Activated CD8-positive, alpha-beta memory T cell treated with anti-CD3 and anti-CD28 coated beads, Interleukin-2, amount 10 ng/mL, durations not matched to agents 7 days and 5 days (primary cell): ENCODE data around the gene ATP6V1G3. TPM values are rescaled to one million over a fixed set of nuclear protein-coding genes. Genes with fewer than 3 reads are reported as not detected.

Source experiments
- ATAC-seq: fragments of 150-1000 bp; cut with Tn5 transposase; one replicate; pipeline ENCODE4 v1.10.0; 2021; ENCODE audit warnings: moderate library complexity
- CTCF ChIA-PET: fragments of 350-600 bp; sonication (Branson Sonifier 250); formaldehyde crosslinking; loops from one replicate; lab custom pipeline; 2021; ENCODE audit warnings: antibody characterized with exemption; lab: Charles Lee
- DNase-seq: peaks from one replicate; pipeline ENCODE4 v3.0.0-alpha.2; 2020
- H3K27ac Mint-ChIP-seq: one replicate; pipeline ENCODE4 v1.8.0; 2021; ENCODE audit warnings: mild to moderate bottlenecking, mixed read lengths
- H3K27me3 Mint-ChIP-seq: one replicate; pipeline ENCODE4 v1.8.0; 2021; ENCODE audit warnings: mixed read lengths
- H3K36me3 Mint-ChIP-seq: one replicate; pipeline ENCODE4 v1.8.0; 2021; ENCODE audit warnings: mild to moderate bottlenecking, mixed read lengths
- H3K4me1 Mint-ChIP-seq: one replicate; pipeline ENCODE4 v1.8.0; 2021; ENCODE audit warnings: mixed read lengths
- H3K4me3 Mint-ChIP-seq: one replicate; pipeline ENCODE4 v1.8.0; 2021; ENCODE audit warnings: mild to moderate bottlenecking, moderate library complexity, mixed read lengths
- H3K9me3 Mint-ChIP-seq: one replicate; pipeline ENCODE4 v1.8.0; 2022; ENCODE audit warnings: low read depth, mixed read lengths
- total RNA-seq, 2 experiments: library from RNA; stranded (reverse); gene quantifications; one replicate each; pipeline ENCODE4 v1.2.3, GENCODE V29; 2021

The ATP6V1G3 gene
- total RNA-seq, 2 experiments from 2014 or later: not detected

DNA sequence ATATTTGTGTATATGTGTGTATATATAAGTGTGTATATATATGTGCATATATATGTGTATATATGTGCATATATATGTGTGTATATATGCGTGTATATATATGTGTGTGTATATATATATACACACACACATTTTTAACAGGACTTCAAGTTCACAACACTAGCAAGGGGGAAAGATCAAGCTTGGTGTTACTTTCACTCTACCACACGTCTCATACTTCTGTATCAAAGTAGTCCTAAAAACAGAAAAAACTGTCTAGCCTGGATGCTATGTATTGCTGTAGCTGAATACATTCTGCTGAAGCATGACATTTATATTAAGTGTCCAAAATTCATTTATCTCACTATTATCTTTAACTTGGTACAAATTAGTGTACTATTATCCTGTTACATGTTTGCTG lies 17.9 kb upstream of the ATP6V1G3 start:
- DNase-seq (no peak), ATAC-seq (no peak)
- H3K4me1 Mint-ChIP-seq: peaks cover 58% of the 10 kb centered on the region
- CTCF ChIA-PET: interaction anchor here (0.7 kb wide), 1 partner anchor 128 kb away, joined by 3 read pairs; no protein-coding TSS in a partner anchor
- H3K36me3 Mint-ChIP-seq: peaks cover 9% of the 10 kb centered on the region
- no peaks in the 10 kb centered on the region for H3K27me3 Mint-ChIP-seq
- H3K9me3 Mint-ChIP-seq: no peaks in the 10 kb centered on the region
- no peak overlapping the region for H3K27ac Mint-ChIP-seq
- H3K4me3 Mint-ChIP-seq: no peak overlapping the region

DNA sequence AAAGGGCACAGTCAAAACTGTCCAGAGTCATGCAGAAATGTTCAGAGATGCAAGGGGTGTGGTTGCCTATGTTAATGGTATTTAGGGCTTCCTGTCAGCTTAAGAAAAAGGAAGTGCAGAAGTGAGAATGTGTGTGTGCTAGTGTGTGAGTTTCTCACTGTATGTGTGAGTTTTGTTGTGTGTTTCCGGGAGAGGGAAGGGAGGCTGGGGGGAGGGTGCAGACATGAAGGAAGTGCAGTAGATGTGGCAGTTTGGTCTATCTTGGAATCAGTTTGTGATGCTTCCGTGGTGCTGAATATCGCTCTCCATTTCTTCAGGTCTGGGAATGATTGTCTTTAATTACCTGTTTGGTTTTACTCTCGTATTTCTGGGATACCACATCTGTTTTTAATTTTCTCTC lies 16.5 kb upstream of the ATP6V1G3 start:
- Mint-ChIP-seq H3K4me1 (peaks cover 63% of the 10 kb centered on the region), H3K27ac (peak overlapping the region; percentile 70), H3K9me3 (no peaks in the 10 kb centered on the region), H3K36me3 (peaks cover 4% of the 10 kb centered on the region), H3K4me3 (peak overlapping the region; percentile 69), H3K27me3 (no peaks in the 10 kb centered on the region)
- peak; percentile 85 for DNase-seq
- peak; percentile 98 for ATAC-seq
- CTCF ChIA-PET: interaction anchor here (1.0 to 1.5 kb wide), 3 partner anchors 8 to 82 kb away, joined by 3 to 6 read pairs (median 3); partner anchors contain the start of gene PTPRC

DNA sequence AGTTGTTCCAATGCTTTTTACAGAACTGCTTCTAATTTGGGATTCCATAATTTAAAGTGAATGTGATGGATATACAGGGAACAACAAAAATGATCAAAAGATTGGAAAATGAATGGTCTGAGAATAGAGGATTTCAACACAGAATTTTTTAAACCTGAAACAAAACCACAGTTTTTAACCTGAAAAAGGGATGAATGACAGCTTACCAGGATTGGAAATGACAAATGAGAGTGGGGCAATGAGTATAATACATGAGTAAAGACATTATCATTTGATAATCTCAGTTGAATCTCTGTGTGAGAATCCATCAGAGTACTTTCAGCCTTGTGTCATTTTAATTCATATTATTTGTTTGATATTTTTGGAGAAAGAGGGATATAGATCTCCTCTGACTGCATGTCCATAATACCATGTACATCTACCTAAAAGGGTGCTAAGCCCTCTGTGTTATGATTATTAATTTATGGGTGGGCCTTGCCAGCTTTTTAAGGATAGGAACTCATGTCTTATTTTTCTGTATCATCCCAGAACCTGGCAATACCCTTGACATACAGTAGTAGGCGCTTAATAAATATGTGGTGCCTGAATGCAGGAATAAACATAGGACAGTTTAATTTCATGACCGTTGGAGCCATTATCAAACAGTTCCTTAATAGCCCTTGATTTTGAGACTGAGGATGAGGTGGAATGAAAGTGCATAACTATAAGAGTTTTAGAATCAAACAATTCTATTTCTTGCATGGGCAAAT lies 12.4 kb upstream of the ATP6V1G3 start:
- CTCF ChIA-PET: interaction anchor here (0.9 to 2.1 kb wide), 2 partner anchors 19 to 46 kb away, joined by 4 to 6 read pairs; no protein-coding TSS in a partner anchor
- ATAC-seq: no peak
- DNase-seq: no peak
- no peaks in the 10 kb centered on the region for H3K9me3 Mint-ChIP-seq
- H3K27ac Mint-ChIP-seq: no peak overlapping the region
- no peak overlapping the region for H3K4me3 Mint-ChIP-seq
- peaks cover 4% of the 10 kb centered on the region for H3K36me3 Mint-ChIP-seq
- H3K4me1 Mint-ChIP-seq: peaks cover 45% of the 10 kb centered on the region
- H3K27me3 Mint-ChIP-seq: no peaks in the 10 kb centered on the region

DNA sequence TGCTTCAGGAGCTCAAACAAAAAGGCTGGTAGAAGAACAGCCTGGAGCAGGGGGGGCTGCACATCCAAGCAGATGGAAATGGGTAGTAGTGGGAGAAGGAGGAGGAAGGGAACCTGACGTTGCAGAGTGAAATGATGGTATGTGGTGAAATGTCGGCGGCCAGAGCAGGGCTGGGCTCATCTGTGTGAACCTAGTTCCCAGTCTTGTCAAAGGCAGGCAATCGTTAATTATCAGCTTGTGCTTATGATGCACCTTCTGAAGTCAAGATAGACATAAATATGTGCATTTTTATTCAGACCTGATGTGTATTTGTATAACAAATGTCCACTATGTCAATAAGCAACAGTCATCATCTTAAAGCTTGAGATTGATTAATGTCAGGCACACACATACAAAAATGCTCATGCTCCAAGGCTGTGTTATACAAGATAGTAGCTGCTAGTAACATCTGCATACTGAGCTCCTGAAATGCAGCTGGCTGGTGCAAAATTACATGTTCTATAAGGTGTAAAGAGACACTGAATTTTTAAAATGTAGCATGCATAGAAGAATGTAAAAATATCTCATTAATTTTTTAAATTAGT lies 10.6 kb upstream of the ATP6V1G3 start:
- Mint-ChIP-seq H3K27ac (no peak overlapping the region), H3K4me3 (no peak overlapping the region), H3K27me3 (no peaks in the 10 kb centered on the region), H3K36me3 (peaks cover 11% of the 10 kb centered on the region), H3K9me3 (peaks cover 7% of the 10 kb centered on the region), H3K4me1 (peaks cover 29% of the 10 kb centered on the region)
- CTCF ChIA-PET: no interaction called here
- ATAC-seq: no peak
- no peak for DNase-seq

DNA sequence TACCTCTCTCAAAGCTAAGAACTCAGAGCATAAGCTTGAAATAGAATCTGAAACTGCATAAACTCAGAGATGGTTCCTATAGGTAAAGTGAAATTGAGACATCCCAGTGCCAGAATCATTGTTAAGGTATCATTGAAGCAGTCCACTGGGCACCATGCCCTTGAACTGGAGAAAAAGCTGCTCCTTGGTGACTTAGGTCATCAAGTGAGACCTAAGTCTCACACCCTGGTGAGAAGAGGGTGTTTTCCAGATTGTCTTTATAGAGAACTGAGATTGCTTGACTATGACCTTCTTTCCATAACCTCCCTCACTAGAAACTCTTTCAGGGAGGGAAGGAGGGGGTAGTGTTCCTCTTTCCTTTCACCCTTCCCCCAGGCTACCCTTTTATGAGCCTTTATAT lies 9.4 kb upstream of the ATP6V1G3 start:
- no peak for ATAC-seq
- Mint-ChIP-seq H3K4me1 (peaks cover 24% of the 10 kb centered on the region), H3K36me3 (peaks cover 10% of the 10 kb centered on the region), H3K9me3 (peaks cover 7% of the 10 kb centered on the region), H3K27ac (no peak overlapping the region), H3K27me3 (no peaks in the 10 kb centered on the region), H3K4me3 (no peak overlapping the region)
- DNase-seq: no peak
- CTCF ChIA-PET: interaction anchor here (0.9 to 1.2 kb wide), 3 partner anchors 21 to 70 kb away, joined by 3 read pairs; no protein-coding TSS in a partner anchor

DNA sequence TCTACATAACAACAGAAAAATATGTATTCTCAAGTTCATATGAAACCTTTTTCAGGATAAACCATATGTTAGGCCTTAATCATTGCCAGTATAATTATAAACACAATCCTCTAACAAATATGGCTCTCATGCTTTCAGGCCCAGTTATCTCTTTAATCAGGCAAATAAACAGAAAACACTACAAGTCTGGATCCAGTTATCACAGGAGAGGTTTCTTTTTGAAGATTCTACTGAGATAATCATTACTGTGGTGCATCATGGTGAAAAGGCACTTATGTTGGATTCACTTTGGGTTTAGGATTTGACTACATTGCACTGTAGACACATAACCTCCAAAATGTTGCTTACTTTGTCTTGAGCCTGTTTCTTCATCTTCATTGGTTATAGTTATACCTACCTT lies 8.4 kb upstream of the ATP6V1G3 start:
- DNase-seq (no peak), ATAC-seq (no peak)
- Mint-ChIP-seq H3K27ac (no peak overlapping the region), H3K27me3 (no peaks in the 10 kb centered on the region), H3K9me3 (peaks cover 7% of the 10 kb centered on the region), H3K4me1 (peaks cover 17% of the 10 kb centered on the region), H3K4me3 (no peak overlapping the region), H3K36me3 (peaks cover 10% of the 10 kb centered on the region)
- CTCF ChIA-PET: interaction anchor here (1.2 kb wide), 1 partner anchor 71 kb away, joined by 3 read pairs; no protein-coding TSS in a partner anchor

DNA sequence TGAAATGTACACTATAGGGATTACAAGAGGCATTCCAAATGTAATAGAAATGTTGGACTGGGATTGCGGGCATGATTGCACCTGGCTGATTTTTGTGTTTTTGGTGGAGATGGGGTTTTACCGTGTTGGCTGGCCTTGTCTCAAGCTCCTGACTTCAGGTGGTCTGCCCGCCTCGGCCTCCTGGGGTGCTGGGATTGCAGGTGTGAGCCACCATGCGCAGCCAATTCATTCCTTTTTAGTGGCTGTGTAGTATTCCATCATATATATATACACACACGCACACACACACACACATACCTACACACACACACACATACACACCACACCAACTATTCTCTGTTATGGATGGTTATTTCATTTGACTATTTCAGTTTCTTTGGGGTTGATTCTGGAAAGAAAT lies 4.7 kb upstream of the ATP6V1G3 start:
- H3K4me3 Mint-ChIP-seq: no peak overlapping the region
- CTCF ChIA-PET: interaction anchor here (0.8 kb wide), 1 partner anchor 9 kb away, joined by 3 read pairs; no protein-coding TSS in a partner anchor
- peaks cover 10% of the 10 kb centered on the region for H3K36me3 Mint-ChIP-seq

DNA sequence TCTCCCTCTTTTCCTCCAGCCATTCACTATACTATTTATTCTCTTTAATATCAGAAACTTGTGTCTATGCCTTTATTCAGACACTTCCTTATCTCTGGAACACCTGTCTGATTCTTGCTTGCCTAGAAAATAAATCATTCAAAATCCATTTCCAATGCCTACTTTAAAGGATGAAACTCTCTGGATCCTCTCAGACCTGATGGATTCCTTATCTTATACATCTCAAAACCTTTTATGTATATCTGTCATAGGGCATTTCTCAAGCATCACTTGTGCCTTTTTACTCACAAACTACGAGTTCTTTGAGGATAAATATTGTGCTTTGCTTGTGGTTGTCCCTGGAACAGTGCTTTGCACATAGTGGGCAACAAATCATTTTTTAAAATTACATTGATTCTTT lies 3.8 kb upstream of the ATP6V1G3 start:
- H3K9me3 Mint-ChIP-seq: peaks cover 7% of the 10 kb centered on the region

More for the DNA sequence above, 4.7 kb upstream of the ATP6V1G3 start:
- no peaks in the 10 kb centered on the region for H3K27me3 Mint-ChIP-seq
- H3K27ac Mint-ChIP-seq: no peak overlapping the region
- no peak for DNase-seq
- H3K4me1 Mint-ChIP-seq: peaks cover 19% of the 10 kb centered on the region
- H3K9me3 Mint-ChIP-seq: peaks cover 7% of the 10 kb centered on the region
- ATAC-seq: no peak

DNA sequence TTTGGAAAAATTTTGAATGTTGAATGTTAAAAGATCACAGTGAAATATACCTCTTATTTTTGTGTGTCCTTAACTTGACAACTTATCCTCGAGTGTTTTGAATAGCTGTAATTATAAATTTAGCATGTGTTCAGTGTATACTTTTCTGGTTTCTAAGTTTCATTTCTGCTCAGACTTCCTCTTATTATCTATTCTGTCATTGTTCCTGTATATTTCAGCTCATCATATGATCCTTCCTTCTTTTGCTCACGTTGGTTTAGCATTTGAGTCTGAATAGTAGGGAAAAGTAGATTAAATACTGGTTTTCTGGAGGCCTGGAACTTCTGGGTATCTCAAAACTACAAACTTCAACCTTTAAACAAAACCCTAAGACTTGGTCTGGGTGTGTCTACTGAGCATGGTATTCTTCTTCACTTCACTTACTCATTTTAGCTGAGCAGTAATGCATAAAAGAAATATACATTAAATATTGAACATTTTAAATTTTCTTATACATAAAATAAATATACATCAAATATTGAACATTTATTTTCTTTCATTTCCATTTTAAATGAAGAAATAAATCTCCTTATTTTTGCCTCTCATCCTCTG lies 3.3 kb upstream of the ATP6V1G3 start:
- peak overlapping the region; percentile 68 for H3K27ac Mint-ChIP-seq
- CTCF ChIA-PET: interaction anchor here (1.0 kb wide), 1 partner anchor 38 kb away, joined by 3 read pairs; no protein-coding TSS in a partner anchor

More for the DNA sequence above, 3.8 kb upstream of the ATP6V1G3 start:
- H3K36me3 Mint-ChIP-seq: peaks cover 10% of the 10 kb centered on the region
- H3K27me3 Mint-ChIP-seq: no peaks in the 10 kb centered on the region
- no peak overlapping the region for H3K27ac Mint-ChIP-seq
- H3K4me3 Mint-ChIP-seq: no peak overlapping the region
- H3K4me1 Mint-ChIP-seq: peaks cover 16% of the 10 kb centered on the region
- ATAC-seq (no peak), DNase-seq (no peak)
- CTCF ChIA-PET: interaction anchor here (0.8 to 1.0 kb wide), 2 partner anchors 10 to 37 kb away, joined by 3 read pairs; no protein-coding TSS in a partner anchor

DNA sequence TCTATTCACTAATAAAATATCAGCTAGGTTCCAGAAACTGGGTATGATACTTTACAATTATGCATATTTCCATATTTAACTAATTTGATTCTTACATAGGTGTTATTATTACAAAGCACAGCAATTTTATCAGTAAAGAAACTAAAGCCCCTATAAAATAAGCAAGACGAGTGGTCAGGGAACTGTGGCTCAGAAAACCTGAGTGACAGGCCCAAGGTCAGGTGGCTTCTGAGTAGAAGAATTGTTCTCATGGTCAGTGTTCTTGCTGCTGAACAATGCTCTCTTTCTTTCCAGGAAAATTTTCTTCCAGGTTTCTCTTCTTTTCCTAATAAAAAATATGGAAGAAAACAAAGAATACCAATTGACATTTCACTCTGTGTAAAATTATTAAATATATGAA lies 2.2 kb upstream of the ATP6V1G3 start:
- Mint-ChIP-seq H3K9me3 (peaks cover 7% of the 10 kb centered on the region), H3K4me1 (peaks cover 23% of the 10 kb centered on the region), H3K36me3 (peaks cover 10% of the 10 kb centered on the region), H3K27me3 (no peaks in the 10 kb centered on the region), H3K4me3 (no peak overlapping the region), H3K27ac (no peak overlapping the region)
- CTCF ChIA-PET: no interaction called here
- ATAC-seq (no peak), DNase-seq (no peak)

More for the DNA sequence above, 3.3 kb upstream of the ATP6V1G3 start:
- ATAC-seq: no peak
- DNase-seq: no peak
- H3K4me3 Mint-ChIP-seq: no peak overlapping the region
- H3K27me3 Mint-ChIP-seq: no peaks in the 10 kb centered on the region
- peaks cover 10% of the 10 kb centered on the region for H3K36me3 Mint-ChIP-seq
- H3K4me1 Mint-ChIP-seq: peaks cover 21% of the 10 kb centered on the region
- H3K9me3 Mint-ChIP-seq: peaks cover 7% of the 10 kb centered on the region

DNA sequence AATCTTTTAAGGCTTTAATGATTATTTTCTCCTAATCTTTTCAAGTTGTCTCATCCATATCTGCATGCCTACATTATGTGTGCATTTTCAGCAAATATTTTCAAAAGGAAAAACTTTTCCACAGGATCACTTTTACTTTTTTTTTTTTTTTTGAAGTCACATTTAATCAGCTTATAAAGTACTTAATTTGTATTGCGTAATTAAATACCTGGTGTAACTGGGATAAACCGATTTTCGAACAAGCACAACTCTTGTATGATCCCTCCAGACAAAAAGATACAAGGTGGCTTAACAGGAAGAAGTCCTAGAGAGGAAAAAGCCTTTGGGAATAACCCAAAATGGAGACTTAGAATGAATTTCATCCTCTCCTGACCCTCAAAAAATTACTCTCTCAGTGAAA lies 1.3 kb upstream of the ATP6V1G3 start:
- Mint-ChIP-seq H3K4me1 (peaks cover 28% of the 10 kb centered on the region), H3K36me3 (peaks cover 3% of the 10 kb centered on the region), H3K27me3 (no peaks in the 10 kb centered on the region), H3K27ac (no peak overlapping the region), H3K4me3 (no peak overlapping the region), H3K9me3 (peaks cover 4% of the 10 kb centered on the region)
- DNase-seq: no peak
- ATAC-seq: no peak
- CTCF ChIA-PET: no interaction called here

DNA sequence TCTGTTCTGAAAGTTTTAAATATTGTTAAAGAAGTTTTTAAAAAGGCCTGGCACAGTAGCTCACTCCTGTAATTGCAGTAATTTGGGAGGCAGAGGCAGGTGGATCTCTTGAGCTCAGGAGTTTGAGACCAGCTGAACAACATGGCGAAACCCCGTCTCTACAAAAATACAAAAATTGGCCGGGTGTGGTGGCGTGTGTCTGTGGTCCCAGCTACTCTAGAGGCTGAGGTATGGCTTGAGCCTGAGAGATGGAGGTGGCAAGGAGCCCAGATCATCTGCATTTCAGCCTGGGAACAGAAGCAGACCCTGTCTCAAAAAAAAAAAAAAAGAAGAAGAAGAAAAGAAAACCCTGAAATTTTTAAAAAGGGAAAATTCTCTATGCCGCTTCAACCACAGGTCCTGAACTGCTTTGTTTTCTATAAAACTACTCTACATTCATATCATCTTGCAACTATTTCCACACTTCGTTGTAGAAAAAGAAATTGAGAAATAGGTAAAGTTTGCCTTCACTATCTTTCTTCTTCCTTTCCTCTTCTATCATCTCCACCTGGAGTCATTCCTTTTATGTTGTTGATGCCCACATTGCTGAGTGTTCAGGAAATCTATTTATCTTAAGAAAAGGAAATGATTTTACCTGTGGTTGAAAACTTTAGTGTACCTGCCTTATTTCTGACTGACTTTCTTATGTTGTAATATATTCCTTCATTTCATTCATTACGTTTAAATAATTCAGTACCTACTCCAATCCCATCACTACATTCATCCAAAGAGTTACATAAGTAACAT lies 1.7 kb downstream of the ATP6V1G3 start:
- CTCF ChIA-PET: no interaction called here
- Mint-ChIP-seq H3K27ac (peak overlapping the region; percentile 3), H3K27me3 (no peaks in the 10 kb centered on the region), H3K9me3 (peaks cover under 1% of the 10 kb centered on the region), H3K4me3 (no peak overlapping the region), H3K36me3 (peaks cover 2% of the 10 kb centered on the region), H3K4me1 (peaks cover 44% of the 10 kb centered on the region)
- no peak for ATAC-seq
- no peak for DNase-seq
